Measurements from ENCODE around the gene IL12RB1. TPM values are rescaled to one million over a fixed set of nuclear protein-coding genes. Genes with fewer than 3 reads are reported as not detected.

IL12RB1 gene
- total and polyA plus RNA-seq, 4 donors = 1.3 to 7.8 (median 4.8) TPM

DNA sequence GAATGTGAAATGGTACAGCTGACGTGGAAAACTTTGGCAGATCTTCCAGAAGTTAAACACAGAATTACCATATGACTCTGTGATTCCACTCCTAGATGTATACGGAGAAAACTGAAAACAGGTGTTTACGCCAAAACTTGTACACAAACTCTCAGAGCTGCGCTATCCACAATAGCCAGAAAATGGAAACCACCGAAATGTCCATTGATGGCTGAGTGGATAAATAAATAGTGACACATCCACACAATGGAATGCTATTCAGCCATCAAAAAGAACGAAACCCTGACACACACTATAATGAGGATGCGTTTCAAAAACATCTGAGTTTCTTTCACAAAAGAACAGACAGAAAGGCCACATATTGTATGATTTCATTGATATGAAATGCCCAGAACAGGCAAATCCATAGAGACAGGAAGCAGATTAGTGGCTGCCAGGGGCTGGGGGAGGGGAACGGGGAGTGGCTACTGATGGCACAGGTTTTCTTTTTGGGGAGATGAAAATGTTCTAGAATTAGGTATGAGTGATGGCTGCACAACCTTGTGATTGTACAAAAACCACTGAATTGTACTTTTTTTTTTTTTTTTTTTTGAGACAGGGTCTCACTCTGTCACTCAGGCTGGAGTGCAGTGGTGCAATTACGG, 33.0 kb downstream of the IL12RB1 start:
- ATAC-seq (ENCODE audit: insufficient read depth, low FRiP score) = no peak
- H3K36me3 ChIP-seq (ENCODE audit: control insufficient read depth in 4 of 4, insufficient read depth in 4 of 4, low read length in 4 of 4) = no peaks in the 10 kb centered on the region
- peaks cover 0 to 21% (median 10%) of the 10 kb centered on the region in 3 donors for H3K27me3 ChIP-seq (ENCODE audit: control insufficient read depth in 3 of 3, insufficient read depth in 3 of 3, low read length in 2 of 3)
- H3K4me1 ChIP-seq (ENCODE audit: control insufficient read depth in 5 of 5, insufficient read depth in 5 of 5, low read length in 5 of 5) = peaks cover 0 to 7% (median 3%) of the 10 kb centered on the region in 5 donors
- no peak overlapping the region for H3K4me3 ChIP-seq
- no peak overlapping the region for H3K27ac ChIP-seq (ENCODE audit: low read depth in 1 of 2, low read length in 1 of 2)
- H3K9ac ChIP-seq (ENCODE audit: insufficient read depth in 1 of 2, low read length in 2 of 2) = no peak overlapping the region
- H3K9me3 ChIP-seq (ENCODE audit: control insufficient read depth in 4 of 4, insufficient read depth in 3 of 4, low read length in 3 of 4) = no peaks in the 10 kb centered on the region
- DNase-seq = no peak
- WGBS, 2 donors = 64 to 70% methylated on average over 9 of the region's 9 CpGs
- TF ChIP-seq CTCF (IDR thresholded peaks at IDR 0.05; ENCODE audit: control extremely low read depth, extremely low read depth) = no peak

GRCh38 chr19:18051887-18052286, 34.8 kb downstream of the IL12RB1 start:
- Histone ChIP-seq H3K4me3 (no peak overlapping the region), H3K27me3 (ENCODE audit: control insufficient read depth in 3 of 3, insufficient read depth in 3 of 3, low read length in 2 of 3) (peaks cover 0 to 21% (median 10%) of the 10 kb centered on the region in 3 donors), H3K4me1 (ENCODE audit: control insufficient read depth in 5 of 5, insufficient read depth in 5 of 5, low read length in 5 of 5) (peaks cover 0 to 7% (median 0%) of the 10 kb centered on the region in 5 donors), H3K27ac (ENCODE audit: low read depth in 1 of 2, low read length in 1 of 2) (no peak overlapping the region), H3K9ac (ENCODE audit: insufficient read depth in 1 of 2, low read length in 2 of 2) (no peak overlapping the region), H3K9me3 (ENCODE audit: control insufficient read depth in 4 of 4, insufficient read depth in 3 of 4, low read length in 3 of 4) (no peaks in the 10 kb centered on the region), H3K36me3 (ENCODE audit: control insufficient read depth in 4 of 4, insufficient read depth in 4 of 4, low read length in 4 of 4) (no peaks in the 10 kb centered on the region)
- WGBS, 2 donors = 28 to 44% methylated on average over 31 of the region's 31 CpGs
- DNase-seq (no peak), ATAC-seq (ENCODE audit: insufficient read depth, low FRiP score) (no peak)
- TF ChIP-seq CTCF (IDR thresholded peaks at IDR 0.05; ENCODE audit: control extremely low read depth, extremely low read depth) = no peak

DNA sequence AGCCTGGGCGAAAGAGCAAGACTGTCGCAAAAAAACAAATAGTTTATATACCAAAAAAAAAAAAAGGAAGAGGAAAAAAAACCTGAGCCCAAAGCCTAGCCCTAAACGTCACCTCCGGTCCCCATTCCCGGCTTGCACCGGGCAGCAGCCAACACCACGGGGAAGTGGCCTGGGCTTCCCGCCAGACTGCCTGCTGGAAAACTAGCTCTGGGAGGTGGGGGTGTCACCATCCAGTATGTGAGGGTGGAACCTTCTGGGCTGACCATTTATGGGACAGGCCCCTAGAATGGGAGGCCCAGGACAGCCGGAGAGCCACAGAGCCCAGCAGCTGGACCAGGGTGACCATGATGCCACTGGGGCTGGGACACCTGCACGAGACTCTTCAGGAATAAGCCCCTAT, 37.3 kb downstream of the IL12RB1 start:
- WGBS, 2 donors = 33 to 57% methylated on average over 10 of the region's 10 CpGs
- ATAC-seq (ENCODE audit: insufficient read depth, low FRiP score) (no peak), DNase-seq (peak; percentile 73 to 92 (median 79))
- no peaks in the 10 kb centered on the region for H3K36me3 ChIP-seq (ENCODE audit: control insufficient read depth in 4 of 4, insufficient read depth in 4 of 4, low read length in 4 of 4)
- peak overlapping the region; percentile 54 to 60 for H3K27ac ChIP-seq (ENCODE audit: low read depth in 1 of 2, low read length in 1 of 2)
- no peak overlapping the region for H3K9ac ChIP-seq (ENCODE audit: insufficient read depth in 1 of 2, low read length in 2 of 2)
- no peak for TF ChIP-seq CTCF (IDR thresholded peaks at IDR 0.05; ENCODE audit: control extremely low read depth, extremely low read depth)
- peaks cover 0 to 21% (median 10%) of the 10 kb centered on the region in 3 donors for H3K27me3 ChIP-seq (ENCODE audit: control insufficient read depth in 3 of 3, insufficient read depth in 3 of 3, low read length in 2 of 3)
- no peak overlapping the region for H3K4me3 ChIP-seq
- H3K9me3 ChIP-seq (ENCODE audit: control insufficient read depth in 4 of 4, insufficient read depth in 3 of 4, low read length in 3 of 4) = no peaks in the 10 kb centered on the region
- peaks cover 0 to 11% (median 0%) of the 10 kb centered on the region in 5 donors for H3K4me1 ChIP-seq (ENCODE audit: control insufficient read depth in 5 of 5, insufficient read depth in 5 of 5, low read length in 5 of 5)

Data from lung (tissue), 12 donors.